ENCODE measurements around the gene ZNF207. TPM values are rescaled to one million over a fixed set of nuclear protein-coding genes. Genes with fewer than 3 reads are reported as not detected.
A peak's percentile ranks its signal among the peaks of the same experiment; 100 is the strongest.
"Not testable (repeated sequence)": the region's sequence is repeated elsewhere in the genome, so short reads cannot be mapped to it uniquely, and the experiment has no call there.

ZNF207 gene
- total RNA-seq = 43.2 and 52.0 TPM in 2 replicates

DNA sequence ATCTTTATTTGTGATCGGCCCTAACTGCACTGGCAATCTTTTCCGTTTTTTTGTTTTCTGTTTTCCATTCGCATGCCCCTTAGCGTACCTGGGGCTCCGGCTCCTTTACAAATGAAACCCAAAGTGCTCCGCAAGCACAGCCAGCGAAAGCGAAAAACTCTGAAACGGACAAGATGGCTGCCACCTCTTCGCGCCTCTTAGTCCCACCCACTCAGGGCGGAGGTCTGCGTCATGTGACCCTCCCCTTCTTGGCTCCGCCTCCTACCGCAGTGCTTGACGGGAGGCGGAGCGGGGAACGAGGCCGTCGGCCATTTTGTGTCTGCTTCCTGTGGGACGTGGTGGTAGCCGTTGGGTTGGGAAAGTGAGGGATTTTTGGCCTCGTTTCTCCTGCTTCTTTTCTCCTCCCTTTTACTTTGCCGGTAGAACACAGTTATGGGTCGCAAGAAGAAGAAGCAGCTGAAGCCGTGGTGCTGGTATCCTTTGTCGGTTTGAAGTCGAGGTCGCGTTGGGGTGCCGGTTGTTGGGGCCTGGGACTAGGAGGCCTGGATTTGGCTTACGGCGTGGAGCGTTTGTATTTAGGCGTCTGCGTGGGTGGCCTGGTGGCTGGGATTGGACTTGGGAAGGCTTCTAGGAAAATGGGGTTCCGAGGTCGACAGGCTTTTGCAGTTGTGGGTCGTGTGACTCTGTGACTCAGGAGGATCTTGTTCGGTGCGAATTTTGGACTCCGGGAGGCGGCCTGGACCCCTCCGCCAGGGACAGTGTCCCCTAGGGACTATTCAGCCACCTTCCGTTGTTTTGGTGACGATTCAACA is at the start of gene ZNF207:
Gene ZNF207 (plus strand): TSS at position 304 of the 812 bp plus-strand sequence. CDS start 129 bp downstream, at position 433.
- peak; percentile 98 to 99 for DNase-seq (ENCODE audit: low read depth in 2 of 2)

DNA sequence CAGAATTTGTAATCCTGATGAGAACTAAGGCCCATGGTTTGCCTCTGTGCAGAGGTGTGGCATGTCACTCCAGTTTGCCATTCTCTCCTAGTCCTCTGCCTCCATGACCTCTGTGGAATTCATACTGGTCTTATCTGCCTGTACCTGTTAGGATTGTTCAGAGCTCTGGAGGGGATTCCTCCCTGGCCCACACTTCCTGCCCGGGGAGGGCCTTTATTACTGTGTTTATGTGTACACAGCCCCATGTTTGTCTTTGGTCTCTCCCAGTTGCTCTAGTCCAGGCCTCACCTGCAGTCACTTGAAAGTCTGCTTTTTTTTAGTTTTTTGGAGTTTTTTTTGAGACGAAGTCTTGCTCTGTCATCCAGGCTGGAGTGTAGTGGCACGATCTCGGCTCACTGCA is 47.9 kb upstream of the ZNF207 start:
- no peak for DNase-seq (ENCODE audit: low read depth in 2 of 2)

DNA sequence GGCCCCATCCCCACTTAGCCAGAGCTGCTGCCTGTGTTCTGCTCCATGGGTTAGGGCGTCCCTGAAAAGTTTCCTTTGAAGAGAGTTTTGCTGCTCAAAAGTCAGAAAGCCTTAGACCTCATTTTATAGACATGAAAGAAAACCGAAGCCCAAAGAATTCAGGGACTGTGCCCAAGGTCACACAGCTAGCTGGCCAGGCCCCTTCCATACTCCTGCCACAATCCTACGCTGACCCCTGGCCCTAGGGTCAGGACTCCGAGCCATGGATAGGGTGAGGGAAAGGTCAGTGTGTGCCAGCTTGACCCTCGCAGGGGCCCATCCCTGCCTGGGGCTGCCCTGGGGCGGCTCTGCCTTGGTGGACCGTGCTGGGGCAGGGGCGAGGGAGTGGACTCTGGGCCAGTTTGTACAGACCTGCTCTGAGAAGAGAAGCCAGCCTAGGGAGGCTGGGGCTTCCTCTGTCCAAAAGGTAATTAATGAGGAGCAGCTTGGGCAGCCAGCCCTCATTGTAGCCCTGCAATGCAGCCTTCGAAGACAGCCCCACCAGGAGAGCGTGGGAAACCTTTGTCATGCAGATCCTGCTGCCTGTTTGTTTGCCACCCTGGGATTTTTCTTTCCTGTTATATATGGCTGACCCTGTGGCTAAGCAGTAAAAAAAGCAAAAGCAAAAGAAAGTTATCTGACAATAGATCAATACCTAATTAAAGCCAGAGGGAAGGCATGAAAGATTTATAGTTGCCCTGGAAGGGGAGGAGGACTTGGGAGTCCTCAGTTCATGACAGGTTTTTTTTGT is 46.9 kb upstream of the ZNF207 start:
- DNase-seq (ENCODE audit: low read depth in 2 of 2) = peak in 1 of 2 donors; percentile 14

DNA sequence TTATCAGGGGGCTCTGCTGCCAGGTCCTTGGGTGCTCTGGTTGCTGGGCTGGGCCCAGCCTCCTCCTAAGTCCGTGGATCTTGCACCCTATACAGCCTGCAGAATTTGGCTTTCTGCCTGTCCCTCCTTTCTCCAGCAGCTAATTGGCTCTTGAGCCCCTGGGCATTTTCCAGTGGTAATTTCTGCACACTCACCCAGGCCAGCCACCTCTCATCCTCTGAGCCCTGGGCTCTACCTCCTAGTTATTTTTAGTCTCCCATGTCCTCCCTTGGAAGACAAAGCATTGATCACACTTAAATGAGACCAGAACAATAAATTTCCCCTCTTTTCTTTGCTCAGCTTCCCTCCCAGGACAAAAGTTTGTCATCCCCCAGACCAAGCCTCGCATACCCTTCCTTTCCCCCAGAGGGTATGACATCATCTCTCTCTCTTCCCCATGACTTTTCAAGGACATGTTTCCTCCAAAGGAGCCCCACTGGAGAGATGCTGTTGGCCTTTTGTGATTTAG is 46.1 kb upstream of the ZNF207 start:
- DNase-seq (ENCODE audit: low read depth in 2 of 2) = no peak

DNA sequence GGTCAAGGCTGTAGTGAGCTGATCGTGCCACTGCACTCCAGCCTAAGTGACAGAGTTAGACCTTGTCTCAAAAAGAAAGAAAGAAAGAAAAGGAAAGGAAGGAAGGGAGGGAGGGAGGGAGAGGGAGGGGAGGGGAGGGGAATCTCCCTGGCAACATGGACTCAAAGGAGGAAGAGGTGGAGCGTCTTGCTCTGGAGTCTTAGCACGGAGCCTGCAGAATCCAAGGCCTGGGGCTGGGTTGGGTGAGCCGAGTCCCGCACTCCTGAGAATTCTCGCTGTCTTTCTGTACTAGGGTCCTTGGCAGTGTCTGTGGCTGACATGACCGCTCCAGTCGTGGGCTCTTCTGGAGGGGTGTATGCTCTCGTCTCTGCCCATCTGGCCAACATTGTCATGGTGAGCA is 44.9 kb upstream of the ZNF207 start:
- no peak for DNase-seq (ENCODE audit: low read depth in 2 of 2)

DNA sequence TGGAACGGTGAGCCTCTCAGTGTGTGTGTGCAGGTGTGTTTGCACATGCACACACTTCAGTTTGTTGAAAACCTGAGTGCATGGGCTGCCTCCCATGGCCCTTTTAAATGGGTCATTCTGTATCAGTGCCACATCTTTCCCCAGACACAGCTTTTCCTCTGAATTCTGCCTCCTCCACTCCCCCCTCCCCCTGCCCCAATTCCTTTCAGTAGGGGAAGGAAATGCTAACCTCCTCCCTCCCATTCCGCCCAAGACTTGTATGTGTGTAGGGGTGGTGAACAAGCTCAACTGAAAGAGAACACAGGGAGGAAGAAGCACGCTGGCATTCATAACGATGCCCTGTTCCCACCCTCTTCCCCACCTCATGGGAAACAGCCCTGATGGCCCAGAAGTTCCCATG is 42.3 kb upstream of the ZNF207 start:
- DNase-seq (ENCODE audit: low read depth in 2 of 2) = no peak

DNA sequence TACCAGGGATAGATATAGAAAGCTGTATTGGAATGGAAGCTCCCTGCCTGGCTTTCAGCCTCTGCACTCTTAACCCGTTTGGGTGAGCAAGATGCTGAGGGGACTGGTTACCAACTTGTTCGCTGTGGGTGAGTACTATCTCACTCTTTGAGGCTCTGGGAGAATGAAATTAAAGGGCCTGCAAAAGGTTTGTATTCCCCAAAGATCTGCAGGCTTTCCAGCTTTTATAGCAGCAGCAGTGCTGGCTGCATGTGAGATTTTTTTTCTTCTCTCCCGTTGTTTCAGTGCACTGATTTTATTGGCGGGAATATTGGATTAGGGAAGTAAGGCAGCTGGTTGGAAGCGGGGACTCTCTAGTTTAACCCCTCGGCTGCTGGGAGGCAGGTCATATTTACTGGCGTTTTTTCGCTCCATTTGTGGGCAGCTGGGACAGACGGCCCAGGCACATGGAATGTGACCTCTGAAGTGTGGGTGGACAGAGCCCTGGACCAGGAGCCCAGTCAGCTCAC is 38.9 kb upstream of the ZNF207 start:
- DNase-seq (ENCODE audit: low read depth in 2 of 2) = no peak

DNA sequence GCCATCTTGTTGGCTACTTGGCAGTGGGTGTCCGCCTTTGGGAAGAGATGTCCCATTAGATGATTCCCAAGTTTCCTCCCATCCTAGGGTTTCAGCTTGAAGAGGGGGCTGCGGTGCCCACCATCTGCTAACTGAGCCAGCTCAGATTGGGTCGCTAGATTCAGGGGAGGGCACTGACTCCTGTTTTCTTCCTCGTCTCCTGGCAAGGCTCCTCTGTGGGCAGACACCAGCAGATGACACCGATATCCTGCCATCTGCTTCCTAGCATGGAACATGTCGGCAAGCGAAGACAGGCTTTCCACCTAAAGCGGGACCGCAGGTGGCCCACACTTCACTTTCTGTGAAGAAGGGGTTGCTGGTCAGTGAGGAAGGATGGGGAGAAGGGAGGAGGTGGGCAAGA is 35.3 kb upstream of the ZNF207 start:
- no peak for DNase-seq (ENCODE audit: low read depth in 2 of 2)

DNA sequence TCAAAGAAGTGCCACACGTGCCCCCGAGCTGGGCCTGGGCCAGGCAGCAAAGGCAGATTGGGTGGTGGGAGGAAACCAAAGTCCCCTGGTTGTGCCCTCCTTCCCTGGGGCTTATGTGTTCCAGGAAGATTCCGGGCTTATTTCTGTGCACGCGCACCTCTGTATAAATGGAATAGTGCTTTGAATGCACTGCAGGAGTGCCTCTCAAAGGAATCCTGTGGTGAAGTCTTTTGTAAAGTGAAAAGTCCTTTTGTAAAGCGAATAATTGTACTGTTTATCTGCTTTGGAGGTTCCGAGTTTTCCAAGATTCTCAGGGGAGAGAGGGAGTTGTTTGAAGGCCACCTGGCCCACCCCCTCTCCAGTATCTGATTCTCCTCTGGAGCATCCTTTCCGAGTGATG is 34.8 kb upstream of the ZNF207 start:
- no peak for DNase-seq (ENCODE audit: low read depth in 2 of 2)

DNA sequence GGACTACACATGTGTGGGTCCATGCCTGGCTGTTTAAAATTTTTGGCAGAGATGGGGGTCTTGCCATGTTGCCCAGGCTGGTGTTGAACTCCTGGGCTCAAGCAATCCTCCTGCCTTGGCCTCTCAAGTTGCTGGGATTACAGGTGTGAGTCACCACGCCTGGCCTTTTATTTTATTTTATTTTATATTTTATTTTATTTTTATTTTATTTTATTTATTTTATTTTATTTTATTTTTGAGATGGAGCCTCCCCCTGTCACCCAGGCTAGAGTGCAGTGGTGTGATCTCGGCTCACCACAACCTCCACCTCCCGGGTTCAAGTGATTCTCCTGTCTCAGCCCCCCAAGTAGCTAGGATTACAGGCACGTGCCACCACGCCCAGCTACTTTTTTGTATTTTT is 33.3 kb upstream of the ZNF207 start:
- not testable (repeated sequence) for DNase-seq (ENCODE audit: low read depth in 2 of 2)

DNA sequence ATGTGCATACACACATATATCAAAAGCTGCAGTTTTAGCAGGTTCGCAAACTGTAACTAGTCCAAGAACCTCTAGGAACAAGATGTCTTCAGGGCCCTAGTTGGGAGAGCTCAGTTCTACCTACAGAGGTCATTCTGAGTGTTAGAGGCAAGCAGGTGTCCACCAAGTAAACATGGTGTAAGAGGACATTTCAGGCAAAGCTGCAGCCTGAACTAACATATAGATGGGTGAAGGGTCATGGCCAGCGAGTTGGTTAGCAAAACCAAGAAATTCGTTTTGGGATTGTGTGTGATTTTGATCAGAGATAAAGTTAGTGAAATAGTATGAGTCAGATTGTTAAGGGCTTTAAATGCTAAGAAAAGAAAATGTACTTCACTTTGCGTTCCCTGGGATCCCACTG is 32.6 kb upstream of the ZNF207 start:
- no peak for DNase-seq (ENCODE audit: low read depth in 2 of 2)

DNA sequence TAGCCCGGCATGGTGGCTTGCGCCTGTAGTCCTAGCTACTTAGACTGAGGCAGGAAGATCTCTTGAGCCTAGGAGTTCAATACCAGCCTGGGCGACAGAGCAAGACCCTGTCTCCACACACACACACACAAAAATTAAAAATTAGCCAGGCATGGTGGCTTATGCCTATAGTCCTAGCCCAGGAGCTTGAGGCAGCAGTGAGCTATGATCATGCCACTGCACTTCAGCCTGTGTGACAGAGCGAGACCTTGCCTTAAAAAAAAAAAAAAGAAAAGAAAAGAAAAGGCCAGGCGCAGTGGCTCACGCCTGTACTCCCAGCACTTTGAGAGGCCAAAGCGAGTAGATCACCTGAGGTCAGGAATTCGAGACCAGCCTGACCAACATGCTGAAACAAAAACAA is 31.9 kb upstream of the ZNF207 start:
- no peak for DNase-seq (ENCODE audit: low read depth in 2 of 2)

DNA sequence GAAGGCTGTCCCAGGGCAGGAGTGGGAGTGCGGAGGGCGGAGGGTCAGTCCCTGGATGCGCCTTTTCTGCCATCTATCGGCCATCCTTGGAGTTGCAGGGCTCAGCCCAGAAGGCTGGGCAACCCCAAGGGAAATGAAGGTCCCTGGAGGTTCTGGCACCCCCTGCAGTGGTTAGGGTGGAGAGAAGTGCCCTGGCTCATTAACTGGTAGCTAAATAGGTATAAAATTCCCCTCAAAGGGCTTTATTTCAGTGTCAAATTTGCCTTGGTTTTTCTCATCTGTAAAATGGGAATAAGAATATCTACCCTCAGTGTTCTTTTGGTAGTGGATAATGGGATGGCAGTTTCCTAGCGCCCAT is 30.4 kb upstream of the ZNF207 start:
- DNase-seq (ENCODE audit: low read depth in 2 of 2) = peak; percentile 57 to 69

DNA sequence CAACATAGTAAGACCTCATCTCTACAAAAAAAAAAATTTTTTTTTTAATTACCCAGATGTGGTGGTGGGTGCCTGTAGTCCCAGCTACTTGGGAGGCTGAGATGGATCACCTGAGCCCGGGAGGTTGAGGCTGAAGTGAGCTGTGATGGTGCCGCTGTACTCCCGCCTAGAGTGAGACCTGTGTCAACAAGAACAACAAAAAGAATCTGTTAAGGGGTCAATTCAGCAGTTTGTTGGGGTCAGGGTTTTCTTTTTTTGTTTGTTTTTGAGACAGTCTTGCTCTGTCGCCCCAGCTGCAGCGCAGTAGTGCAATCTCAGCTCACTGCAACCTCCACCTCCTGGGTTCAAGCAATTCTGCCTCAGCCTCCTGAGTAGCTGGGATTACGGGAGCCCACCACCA is 29.9 kb upstream of the ZNF207 start:
- DNase-seq (ENCODE audit: low read depth in 2 of 2) = not testable (repeated sequence)

DNA sequence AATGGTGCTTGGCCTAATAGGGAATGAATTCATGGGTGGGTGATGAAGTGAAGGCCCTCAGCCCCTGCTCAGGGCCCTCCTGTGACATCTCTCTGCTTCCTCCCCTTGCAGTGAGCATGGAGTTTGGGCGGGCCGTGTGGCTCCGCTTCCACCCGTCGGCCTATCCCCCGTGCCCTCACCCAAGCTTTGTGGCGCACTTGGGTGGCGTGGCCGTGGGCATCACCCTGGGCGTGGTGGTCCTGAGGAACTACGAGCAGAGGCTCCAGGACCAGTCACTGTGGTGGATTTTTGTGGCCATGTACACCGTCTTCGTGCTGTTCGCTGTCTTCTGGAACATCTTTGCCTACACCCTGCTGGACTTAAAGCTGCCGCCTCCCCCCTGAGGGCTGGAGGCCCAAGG is 29.1 kb upstream of the ZNF207 start:
- DNase-seq (ENCODE audit: low read depth in 2 of 2) = no peak

DNA sequence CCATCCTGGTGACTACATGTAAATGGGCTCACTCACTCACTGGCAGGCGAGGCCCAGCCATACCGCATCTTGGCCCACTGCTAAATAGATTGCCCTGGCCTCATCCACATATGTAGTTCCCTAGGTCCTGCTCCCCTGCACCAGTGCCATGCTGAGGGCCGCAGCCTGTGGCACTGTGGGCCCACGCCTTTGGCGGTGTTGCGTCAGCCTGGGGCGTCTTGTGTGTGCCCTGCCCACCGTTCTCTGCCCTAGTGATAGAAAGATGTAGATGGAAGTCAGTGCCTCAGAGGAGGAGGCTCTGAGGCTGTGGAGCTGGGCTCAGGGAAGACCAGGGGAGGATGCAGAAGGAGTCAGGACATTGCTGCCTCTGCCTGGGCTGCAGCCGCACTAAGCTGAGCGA is 26.9 kb upstream of the ZNF207 start:
- no peak for DNase-seq (ENCODE audit: low read depth in 2 of 2)

DNA sequence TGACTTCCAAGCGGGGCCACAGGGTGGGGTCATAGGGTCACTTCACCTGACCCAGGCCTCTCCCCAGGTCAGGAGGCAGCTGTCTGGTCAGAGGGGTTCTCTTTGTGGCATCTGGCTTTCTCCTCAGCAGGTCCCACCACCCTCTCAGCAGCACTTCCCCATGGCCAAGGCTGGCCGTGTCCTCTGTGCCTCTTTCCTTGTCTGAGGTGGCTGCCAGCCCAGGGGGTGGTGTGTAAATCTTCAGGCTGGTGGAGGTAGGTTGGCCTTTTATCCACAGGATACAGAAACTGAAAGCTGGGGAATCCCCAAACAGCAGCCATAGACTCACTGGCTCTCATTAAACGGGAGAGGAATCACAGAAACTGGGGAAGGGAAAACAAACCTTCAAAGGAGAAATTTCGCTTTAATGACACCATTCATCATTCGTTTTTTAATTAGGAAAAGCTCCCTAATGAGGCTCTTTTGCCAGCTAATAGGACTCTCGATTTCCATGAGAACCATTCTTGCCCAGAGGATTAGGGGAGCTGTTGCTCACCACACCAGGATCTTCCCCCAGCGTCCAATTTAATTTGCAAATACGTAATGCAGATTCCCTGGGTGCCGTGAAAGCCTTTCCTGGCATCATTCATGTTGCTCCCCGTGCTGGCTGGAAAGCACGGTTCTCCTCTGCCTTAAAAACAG is 26.0 kb upstream of the ZNF207 start:
- peak; percentile 51 to 63 for DNase-seq (ENCODE audit: low read depth in 2 of 2)

DNA sequence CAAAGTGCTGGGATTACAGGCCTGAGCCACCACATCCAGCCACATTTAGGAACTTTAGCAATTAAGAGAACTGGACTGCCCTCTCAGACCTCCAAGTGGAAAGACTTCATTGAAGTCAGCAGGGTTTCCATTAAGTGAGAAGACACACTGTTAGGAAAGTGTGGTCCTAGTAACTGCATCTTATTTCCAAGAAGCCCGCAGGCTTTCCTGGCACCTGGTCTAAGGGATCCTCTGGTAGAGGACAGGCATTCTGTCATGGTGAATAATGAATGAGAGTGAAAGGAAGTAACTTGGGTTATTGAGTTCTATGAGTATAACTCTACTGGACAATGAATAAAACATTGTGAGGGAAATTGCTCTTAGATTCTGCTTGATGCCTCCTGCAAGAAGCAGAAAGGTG is 22.0 kb upstream of the ZNF207 start:
- no peak for DNase-seq (ENCODE audit: low read depth in 2 of 2)

DNA sequence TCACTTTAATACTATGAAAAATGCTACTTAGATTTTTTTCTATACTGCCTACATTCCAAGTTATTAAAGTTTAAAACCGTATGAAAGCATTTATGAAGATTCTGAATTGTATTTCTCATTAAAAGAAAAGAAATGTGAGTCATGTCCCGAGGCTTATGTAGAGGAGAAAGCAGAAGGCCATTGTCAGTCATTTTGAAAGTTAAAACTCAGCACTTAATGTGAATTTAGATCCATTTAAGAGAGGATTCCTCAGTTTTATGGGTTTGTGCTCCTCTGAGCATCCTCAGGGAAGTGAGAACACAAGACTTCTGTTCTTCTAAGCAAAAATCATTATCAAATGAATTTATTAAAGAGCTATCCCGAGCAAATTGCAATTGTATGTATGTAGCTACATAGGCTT is 19.8 kb upstream of the ZNF207 start:
- DNase-seq (ENCODE audit: low read depth in 2 of 2) = no peak

DNA sequence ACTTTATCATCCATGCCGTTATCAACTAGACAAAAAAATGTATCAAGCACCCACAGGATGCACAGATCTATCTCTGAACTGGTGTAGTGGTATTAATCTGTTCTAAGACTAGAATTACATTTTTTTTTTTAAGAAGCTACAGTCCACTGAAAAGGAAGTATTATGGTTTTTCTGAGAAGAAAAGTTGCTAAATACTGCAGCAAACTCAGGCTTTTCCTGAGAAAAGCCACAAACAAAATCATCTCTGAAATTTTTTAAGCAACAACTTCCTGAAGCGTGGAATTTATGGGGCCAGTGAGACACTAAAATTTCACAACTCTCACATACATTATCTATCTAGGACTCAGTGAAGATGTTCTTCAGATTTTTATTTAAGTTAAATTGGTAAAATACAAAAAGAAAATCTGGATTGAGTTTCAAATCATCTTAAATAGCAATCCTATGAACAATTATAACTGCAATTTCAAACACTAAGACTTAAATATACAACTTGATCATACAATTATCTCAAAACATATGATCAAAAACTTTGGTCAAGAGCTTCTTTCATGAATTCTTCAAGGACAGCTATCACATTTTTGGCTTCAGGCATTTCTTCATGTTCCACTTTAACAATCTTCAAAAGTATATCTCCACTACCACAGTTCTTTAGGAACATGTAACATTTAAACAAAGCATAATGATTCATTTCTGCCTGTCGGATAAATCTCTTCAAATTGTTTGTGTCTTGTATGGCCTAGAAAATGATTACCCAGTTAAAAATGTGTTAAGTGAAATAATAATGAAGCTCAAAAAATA is 18.5 kb upstream of the ZNF207 start:
- DNase-seq (ENCODE audit: low read depth in 2 of 2) = no peak

DNA sequence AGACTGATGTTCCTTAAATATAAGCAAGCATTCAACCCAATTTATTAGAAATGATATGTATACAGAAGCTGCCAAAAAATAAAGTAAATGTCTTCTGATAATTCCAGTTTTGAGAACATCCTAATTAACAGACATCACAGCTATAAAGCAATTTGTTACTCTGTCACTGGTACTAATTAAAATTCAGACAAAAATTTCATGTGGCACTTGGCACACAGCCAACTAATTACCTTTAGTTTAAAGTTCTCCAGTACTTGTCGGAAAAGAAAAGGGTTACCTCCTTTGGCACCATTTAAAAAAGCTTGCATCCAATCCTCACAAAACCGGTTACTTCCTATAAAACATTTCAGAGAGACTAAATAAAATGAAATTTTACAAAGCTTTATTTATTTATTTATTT is 16.8 kb upstream of the ZNF207 start:
- DNase-seq (ENCODE audit: low read depth in 2 of 2) = no peak
